ENCODE data around the gene SGSH. TPM values are rescaled to one million over a fixed set of nuclear protein-coding genes. Genes with fewer than 3 reads are reported as not detected.

SGSH gene
- total RNA-seq, 1 donor from 2014 or later: 16.2 TPM

GRCh38 chr17:80227156-80227555 lies 7.0 kb upstream of the SGSH start:
- no peak for DNase-seq (ENCODE audit: low read depth, low spot score)

GRCh38 chr17:80225230-80225629 lies 5.1 kb upstream of the SGSH start:
- DNase-seq (ENCODE audit: low read depth, low spot score): no peak

- no peak for DNase-seq (ENCODE audit: low read depth, low spot score)
Measured at GRCh38 chr17:80224683-80225082, 4.5 kb upstream of the SGSH start.

- DNase-seq (ENCODE audit: low read depth, low spot score): no peak
Measured at GRCh38 chr17:80223838-80224497, 3.8 kb upstream of the SGSH start.

GRCh38 chr17:80223142-80223815 lies 3.1 kb upstream of the SGSH start:
- DNase-seq (ENCODE audit: low read depth, low spot score): no peak

- no peak for DNase-seq (ENCODE audit: low read depth, low spot score)
Measured at GRCh38 chr17:80222376-80223141, 2.4 kb upstream of the SGSH start.

- no peak for DNase-seq (ENCODE audit: low read depth, low spot score)
Measured at GRCh38 chr17:80221351-80222105, 1.4 kb upstream of the SGSH start.

GRCh38 chr17:80220736-80221215 lies 643 bp upstream of the SGSH start:
- no peak for DNase-seq (ENCODE audit: low read depth, low spot score)

- no peak for DNase-seq (ENCODE audit: low read depth, low spot score)
Measured at GRCh38 chr17:80219763-80220053, 425 bp downstream of the SGSH start.

- no peak for DNase-seq (ENCODE audit: low read depth, low spot score)
Measured at GRCh38 chr17:80219013-80219762, 945 bp downstream of the SGSH start.

- no peak for DNase-seq (ENCODE audit: low read depth, low spot score)
Measured at GRCh38 chr17:80218391-80218790, 1.7 kb downstream of the SGSH start.

- DNase-seq (ENCODE audit: low read depth, low spot score): no peak
Measured at GRCh38 chr17:80217703-80218362, 2.3 kb downstream of the SGSH start.

GRCh38 chr17:80216473-80217456 lies 3.4 kb downstream of the SGSH start:
- no peak for DNase-seq (ENCODE audit: low read depth, low spot score)

- DNase-seq (ENCODE audit: low read depth, low spot score): no peak
Measured at GRCh38 chr17:80214878-80215210, 5.3 kb downstream of the SGSH start.

- no peak for DNase-seq (ENCODE audit: low read depth, low spot score)
Measured at GRCh38 chr17:80214012-80214877, 5.9 kb downstream of the SGSH start.

GRCh38 chr17:80213643-80213975 lies 6.5 kb downstream of the SGSH start:
- DNase-seq (ENCODE audit: low read depth, low spot score): no peak

GRCh38 chr17:80212962-80213642 lies 7.0 kb downstream of the SGSH start:
- DNase-seq (ENCODE audit: low read depth, low spot score): no peak

GRCh38 chr17:80212511-80212910 lies 7.6 kb downstream of the SGSH start:
- DNase-seq (ENCODE audit: low read depth, low spot score): no peak

Measured in pulmonary artery endothelial cell (primary cell).